Activated CD4-positive, alpha-beta T cell treated with anti-CD3 and anti-CD28 coated beads, Interleukin-10, Interleukin-2, amounts not matched to agents 100 ng/mL and 50 ng/mL, durations not matched to agents 16 hours and 8 hours (primary cell): ENCODE data around the gene PCMT1.

ENCODE experiments used
- DNase-seq: peaks from one replicate; pipeline ENCODE4 v3.0.0-alpha.2; 2020

PCMT1 gene

DNA sequence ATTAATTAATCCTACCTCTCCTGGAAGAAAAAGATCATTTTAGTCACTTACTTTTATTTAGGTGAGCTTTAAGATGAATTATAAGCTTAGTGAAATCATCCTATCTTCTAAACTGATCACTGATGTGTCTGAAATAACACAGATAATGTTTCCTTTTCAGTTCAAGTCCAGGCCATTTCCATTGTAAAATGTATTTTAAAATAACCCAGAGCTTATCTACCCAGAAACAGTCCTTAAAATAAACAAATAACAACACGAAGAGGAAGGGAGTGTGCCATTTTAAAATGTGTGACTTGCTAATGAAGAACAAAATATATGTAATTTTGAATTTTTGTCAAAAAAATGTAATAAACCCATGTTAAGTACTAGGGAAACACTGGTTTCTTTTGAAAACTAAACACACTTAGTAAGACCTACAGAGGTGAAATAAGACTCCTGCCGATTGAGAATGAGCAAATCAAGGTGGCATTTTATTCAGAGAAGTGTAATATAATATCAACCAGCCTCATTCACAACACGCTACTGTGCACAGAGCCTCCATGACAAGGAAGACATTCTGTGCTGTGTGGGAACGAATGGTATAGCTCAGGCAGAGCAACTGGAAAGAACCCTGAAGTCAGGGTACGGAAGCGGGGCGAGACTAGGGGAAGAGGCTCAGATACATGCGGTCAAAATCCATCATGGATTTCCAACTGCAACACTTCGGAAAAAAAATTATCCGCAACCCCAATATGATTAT, 106.9 kb downstream of the PCMT1 start:
- no peak for DNase-seq

DNA sequence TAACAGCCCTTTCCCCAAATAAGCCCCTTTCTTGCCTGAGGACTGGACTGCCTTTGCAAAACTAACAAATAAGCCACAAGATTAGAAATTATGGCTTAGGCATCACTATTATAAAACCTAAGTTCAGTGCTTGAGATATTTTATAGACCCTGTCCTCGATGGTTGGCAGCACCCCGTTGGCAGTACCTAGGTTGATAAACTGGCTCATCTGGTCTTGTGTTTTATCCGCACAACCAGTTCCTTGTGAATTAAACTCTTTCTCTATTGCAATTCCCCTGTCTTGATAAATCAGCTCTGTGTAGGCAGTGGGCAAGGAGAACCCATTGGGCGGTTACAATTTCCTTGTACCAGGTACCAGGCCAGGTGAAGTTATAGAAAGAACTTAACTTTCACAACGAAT, 108.0 kb downstream of the PCMT1 start:
- DNase-seq, result no peak

DNA sequence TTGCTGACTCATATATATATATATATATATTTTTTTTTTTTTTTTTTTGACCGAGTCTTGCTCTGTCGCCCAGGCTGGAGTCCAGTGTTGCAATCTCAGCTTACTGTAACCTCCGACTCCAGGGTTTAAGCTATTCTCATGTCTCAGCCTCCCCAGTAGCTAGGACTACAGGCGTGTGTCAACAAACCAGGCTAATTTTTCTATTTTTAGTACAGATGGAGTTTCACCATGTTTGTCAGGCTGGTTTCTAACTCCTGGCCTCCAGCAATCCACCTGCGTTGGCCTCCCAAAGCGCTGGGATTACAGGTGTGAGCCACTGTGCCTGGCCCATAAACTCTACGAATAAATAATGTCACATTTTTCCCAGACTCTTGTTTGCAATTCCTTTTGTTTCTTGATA, 109.8 kb downstream of the PCMT1 start:
- DNase-seq, result no peak

DNA sequence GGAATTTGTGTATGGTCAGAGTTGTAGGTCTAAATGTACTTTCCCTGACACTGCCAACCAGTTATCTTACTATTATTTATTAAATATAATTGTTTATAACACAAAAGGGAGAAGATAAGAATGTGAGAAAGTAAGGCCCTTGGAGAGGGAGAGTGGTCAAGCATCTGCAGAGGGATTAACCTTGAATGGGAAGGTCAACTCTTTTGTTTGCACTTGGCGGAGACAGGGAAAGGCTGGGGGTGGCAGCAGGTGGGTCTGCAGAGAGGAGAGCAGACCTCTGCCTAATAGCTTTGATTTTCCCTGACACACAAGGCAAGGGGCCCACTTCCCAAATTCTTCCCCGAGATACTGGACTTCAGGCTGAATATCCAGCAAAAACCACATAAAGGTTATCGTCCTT, 110.4 kb downstream of the PCMT1 start:
- no peak for DNase-seq

DNA sequence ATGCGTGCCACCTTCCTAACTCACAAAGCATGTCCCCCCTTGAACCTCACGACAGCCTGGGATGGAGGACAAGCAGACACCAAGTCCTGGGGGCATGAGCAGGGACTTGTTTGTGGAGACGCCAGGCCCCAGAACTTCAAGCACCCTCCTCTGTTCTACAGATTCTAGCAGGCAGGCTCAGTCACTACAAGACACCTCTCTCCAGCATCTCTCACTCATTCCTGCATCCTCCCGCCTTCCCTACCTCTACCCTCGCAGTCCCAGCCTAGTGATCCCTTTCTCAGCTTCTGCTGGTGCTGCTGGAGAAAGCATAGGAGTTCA, 110.9 kb downstream of the PCMT1 start:
- DNase-seq, result no peak
